Right lung (tissue), 5 donors: ENCODE measurements around the gene PLCG1. TPM values are rescaled to one million over a fixed set of nuclear protein-coding genes. Genes with fewer than 3 reads are reported as not detected.
"Not testable (repeated sequence)": the region's sequence is repeated elsewhere in the genome, so short reads cannot be mapped to it uniquely, and the experiment has no call there.

Source experiments
- DNase-seq, 2 donors: peaks; one replicate each; pipeline ENCODE4 v3.0.0-alpha.2; 2013
- polyA plus RNA-seq, 5 donors: library from polyadenylated mRNA; unstranded; fragments of 120-200 nt; gene quantifications; one replicate each; pipeline versions ENCODE4 v1.2.1 to v1.2.3, GENCODE V29; 2013; ENCODE audit warnings: inconsistent platforms in 1 of 5, low replicate concordance in 1 of 5; ENCODE audit not compliant: insufficient read length in 5 of 5, insufficient read depth in 1 of 5

Gene PLCG1
- polyA plus RNA-seq, 5 donors: 156 to 226 (median 197) TPM

DNA sequence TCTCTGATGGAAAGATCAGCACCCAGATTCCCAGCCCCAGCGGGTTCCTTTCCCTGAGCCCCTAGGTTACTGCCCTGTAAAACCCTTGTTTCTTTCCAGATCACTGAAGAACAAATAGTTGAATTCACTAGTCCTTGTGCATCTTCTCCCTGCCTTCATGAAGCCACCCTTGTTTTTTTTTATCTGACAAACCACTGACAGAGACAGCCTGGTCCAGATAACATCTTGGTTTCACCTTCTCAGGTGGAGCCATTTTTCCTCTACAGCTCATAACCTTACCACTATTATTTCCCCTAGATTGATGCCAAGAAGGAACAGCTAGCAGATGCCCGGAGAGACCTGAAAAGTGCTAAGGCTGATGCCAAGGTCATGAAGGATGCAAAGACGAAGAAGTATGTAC is 15.9 kb upstream of the PLCG1 start:
- DNase-seq: no peak

DNA sequence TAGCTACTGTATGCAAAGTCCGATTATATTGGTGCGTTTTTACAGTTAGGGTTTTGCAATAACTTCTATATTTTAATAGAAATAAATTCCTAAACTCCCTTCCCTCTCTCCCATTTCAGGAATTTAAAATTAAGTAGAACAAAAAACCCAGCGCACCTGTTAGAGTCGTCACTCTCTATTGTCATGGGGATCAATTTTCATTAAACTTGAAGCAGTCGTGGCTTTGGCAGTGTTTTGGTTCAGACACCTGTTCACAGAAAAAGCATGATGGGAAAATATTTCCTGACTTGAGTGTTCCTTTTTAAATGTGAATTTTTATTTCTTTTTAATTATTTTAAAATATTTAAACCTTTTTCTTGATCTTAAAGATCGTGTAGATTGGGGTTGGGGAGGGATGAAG is 13.7 kb upstream of the PLCG1 start:
- no peak for DNase-seq

DNA sequence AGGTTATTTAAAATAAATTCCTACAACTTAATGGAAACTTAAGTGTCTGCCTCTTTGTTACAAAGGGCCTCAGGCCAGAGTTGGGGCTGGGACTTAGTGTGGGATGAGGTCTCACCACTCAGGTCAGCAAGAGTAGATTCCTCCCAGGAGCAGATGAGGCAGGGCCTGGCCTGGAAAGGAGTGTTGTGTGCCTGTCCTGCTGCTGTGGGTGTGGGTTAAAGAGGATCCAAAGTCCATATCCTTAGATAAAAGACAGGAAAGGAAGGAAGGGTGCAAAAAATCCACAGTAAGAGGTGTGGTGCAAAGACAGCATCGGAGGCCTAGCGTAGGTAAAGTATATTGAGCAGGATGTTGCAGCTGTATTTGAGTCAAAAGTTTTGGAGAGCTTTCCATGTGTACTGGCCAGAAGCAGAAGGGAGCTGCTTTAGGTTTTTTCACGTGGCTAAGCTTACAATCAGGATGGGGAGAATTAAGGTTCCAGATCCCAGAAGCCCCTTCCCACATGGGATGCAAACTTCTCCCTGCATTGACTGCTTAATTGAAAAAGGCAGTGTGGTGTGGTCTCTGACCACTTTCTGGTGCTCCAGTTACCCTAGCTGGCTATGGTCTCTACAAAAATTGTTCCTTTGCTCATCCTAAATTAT is 12.8 kb upstream of the PLCG1 start:
- no peak for DNase-seq

DNA sequence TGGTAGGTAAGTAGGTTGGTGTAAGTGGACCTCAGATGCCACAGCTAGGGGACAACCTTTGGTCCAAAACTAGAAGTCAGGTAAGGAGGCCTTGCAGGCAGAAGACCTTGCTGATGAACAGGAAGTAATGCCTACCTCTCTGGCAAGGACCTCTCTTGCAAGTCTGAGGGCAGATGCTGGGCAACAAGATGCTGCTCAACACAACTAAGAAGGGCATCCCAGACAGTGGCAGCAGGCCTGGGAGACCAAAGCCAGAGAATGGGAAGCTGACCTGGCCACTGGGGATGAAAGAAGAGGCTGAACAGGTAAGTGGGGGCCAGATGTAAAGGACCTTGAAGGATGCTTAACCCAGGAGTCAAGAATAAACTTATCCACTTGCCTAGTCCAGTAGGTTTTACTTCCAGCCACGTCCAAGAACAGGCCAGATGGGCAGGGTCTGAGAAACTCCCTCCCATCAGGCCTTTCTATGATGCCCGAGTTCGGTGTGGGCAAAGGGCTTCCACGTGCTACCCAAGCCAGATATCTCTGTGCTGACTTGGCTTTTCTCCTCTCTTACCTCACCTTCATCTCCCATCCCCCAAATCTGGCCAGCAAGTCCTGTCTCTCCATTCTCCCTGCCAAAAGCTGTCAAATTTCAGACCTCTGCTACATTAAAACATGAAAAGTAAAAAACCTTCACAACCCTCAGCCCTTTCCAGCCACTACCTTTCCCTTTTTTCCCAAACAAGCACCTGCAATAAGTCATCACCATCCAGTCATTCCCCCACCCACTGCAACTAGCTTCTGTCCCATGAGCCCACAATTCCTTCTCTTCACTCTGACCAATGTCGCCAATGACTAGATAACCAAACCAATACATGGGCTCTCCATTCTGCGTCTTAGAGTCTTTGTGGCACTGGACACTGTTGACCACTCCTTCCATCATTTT is 11.5 kb upstream of the PLCG1 start:
- DNase-seq: no peak

DNA sequence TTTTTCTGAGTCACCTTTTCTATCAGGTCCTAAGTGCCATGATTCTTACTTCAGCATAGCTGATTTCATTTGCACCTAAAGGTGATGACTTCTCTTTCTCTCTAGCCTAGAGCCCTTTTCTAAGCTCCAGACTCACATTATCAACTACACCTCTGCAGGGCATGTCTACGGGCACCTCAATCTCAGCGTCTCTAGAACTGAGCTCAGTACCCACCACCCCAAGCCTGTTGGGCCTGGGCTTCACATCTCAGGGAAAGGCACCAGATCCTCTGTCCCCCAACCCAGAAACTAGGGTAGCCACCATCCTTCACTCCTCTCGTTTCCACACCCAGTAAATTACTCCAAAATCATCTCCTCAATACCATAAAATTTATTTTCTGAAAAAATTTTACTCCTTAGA is 10.6 kb upstream of the PLCG1 start:
- no peak for DNase-seq

DNA sequence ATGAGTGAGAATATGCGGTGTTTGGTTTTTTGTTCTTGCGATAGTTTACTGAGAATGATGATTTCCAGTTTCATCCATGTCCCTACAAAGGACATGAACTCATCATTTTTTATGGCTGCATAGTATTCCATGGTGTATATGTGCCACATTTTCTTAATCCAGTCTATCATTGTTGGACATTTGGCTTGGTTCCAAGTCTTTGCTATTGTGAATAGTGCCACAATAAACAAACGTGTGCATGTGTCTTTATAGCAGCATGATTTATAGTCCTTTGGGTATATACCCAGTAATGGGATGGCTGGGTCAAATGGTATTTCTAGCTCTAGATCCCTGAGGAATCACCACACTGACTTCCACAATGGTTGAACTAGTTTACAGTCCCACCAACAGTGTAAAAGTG is 9.0 kb upstream of the PLCG1 start:
- not testable (repeated sequence) for DNase-seq

DNA sequence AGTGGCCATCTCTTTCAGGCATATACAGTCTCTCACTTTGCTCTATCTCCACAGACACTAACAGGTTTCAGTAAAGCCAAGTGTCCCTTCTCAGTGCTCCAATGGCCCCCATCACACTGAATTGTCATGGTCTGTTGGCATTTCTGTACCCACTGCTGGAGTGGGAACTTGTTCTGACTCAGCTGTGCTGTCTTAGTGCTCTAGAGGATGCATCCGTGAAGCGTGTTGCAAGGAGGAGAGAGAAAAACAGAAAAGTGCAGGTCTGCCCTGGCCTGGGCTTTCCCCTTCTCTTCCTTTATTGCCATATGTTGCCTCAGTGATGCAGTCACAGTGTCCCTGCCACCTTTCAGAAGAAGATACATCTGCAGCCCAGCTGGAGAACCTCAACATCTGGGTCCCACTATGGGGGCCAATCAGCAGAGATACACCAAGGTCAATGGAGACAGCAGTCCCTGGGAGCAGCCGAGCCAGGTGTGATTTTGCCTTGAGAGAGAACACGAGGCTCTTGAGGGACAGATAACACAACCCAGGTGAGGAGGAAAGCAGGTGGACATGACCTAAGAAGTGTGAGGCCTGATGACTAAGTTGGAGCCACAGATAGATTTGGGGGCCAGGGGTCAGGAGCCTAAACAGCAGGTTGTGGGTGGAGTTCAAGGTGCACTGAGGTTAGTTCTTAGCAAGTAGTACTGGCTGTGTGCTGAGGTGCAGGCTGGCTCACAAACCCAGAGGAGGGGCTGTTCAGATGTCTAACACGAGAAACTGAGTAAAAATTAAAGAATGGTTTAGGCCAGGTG is 5.6 kb upstream of the PLCG1 start:
- no peak for DNase-seq

DNA sequence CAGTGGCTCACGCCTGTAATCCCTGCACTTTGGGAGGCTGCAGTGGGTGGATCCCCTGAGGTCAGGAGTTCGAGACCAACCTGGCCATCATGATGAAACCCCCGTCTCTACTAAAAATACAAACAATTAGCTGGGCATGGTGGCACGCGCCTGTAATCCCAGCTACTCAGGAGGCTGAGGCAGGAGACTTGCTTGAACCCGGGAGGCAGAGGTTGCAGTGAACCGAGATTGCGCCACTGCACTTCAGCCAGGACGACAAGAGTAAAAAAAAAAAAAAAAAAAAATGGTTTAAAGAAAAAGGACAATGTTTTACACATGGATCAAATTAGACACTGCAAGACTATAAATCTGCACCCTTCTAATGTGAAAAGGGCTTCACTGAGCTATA is 5.0 kb upstream of the PLCG1 start:
- DNase-seq: not testable (repeated sequence)

DNA sequence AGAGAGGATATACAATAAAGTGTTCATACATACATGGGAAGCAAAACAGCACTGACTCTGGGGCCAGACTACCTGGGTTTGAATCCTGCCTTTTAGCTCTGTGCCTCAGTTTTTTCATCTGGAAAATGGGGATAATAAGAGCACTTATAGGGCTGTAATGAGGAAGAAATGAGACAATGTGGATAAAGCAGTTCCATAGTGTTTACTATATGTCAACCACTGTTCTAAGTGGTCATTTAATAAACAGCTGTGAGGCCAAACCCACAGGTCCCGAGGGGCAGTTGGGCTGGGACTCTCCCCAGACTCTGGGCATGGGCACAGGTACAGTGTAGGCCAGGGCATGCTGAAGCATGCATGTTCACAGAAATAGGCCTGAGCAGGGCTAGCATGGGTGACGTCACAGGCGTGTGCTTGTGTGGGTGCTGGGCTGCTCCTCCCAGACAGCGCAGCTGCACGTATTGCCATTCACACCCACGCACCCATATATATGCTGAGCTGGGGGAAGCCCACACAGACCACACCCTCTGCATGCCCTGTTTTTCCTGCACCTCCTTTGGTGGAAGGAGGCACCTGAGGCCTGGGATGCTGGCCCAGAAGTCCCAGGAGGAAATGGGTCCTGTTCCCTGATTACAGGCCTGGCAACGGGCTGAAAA is 3.5 kb upstream of the PLCG1 start:
- DNase-seq: no peak

DNA sequence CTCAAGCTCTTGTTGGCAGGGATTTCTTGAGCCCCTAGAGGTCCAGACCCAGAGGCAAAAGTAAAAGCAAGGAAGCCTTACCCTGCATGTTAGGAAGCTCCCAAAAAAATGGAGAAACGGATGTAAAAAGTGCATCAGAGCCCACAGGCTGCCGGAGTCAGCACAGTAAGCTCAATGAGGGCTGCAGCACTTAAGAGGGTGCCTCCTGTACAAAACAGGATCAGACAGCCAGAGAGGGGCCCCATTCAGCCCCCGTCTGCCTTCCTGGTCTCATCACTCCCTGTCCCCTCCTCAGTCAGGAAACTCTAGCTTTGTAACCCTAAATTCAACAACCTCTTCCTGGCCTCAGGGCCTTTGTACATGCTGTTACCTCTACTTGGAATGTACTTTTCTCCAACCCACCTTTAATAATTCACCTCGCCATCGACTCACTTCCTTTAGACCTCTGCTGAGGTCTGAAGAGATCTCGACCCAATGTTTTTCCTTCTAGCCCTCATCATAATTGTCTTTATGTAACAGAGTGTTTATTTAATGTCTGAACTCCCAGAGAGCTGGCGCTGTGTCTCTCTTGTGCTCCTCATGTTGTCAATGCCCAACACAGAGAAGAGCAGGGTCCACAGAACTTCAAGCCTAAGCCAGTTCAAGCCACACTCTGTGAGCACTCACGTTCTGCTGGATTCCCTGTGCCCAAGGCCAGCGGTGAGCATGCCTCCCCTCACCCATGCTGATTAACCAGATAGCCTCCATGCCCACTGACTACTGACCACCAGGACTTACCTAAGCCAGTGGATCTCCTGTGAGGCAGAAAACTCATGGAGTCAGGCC is 2.8 kb upstream of the PLCG1 start:
- no peak for DNase-seq

DNA sequence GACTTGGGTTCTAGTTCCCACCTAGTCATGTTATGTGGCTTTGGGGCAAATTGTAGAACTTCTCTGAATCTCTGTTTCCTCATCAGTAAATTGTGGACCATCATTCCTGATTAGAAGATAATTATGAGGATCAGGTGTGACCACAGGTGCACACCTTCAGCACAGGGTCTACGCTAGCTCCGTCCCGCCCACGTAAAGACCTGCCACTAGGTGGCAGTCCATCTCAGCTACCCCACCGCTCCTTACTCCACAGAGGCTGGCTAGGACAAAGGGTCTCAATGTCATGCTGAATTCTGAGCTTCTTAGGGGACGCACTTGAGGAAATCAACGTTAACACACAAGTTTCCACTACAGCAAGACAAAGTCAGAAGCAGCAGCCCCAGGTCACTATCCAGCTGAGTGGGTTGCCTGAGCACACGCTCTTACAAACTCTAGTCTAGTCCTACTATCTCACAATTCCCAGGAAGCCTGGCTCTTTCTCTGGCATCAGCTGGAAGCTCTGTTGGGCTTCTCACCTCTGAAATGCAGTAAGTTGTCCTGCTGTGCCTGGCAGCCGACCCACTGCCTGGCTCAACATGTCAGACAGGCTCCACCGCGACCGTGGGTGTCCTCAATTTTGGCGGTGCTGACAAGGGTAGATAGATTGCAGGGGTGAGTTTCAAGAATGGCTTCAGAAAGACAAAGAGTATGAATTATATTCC is 2.0 kb upstream of the PLCG1 start:
- no peak for DNase-seq

DNA sequence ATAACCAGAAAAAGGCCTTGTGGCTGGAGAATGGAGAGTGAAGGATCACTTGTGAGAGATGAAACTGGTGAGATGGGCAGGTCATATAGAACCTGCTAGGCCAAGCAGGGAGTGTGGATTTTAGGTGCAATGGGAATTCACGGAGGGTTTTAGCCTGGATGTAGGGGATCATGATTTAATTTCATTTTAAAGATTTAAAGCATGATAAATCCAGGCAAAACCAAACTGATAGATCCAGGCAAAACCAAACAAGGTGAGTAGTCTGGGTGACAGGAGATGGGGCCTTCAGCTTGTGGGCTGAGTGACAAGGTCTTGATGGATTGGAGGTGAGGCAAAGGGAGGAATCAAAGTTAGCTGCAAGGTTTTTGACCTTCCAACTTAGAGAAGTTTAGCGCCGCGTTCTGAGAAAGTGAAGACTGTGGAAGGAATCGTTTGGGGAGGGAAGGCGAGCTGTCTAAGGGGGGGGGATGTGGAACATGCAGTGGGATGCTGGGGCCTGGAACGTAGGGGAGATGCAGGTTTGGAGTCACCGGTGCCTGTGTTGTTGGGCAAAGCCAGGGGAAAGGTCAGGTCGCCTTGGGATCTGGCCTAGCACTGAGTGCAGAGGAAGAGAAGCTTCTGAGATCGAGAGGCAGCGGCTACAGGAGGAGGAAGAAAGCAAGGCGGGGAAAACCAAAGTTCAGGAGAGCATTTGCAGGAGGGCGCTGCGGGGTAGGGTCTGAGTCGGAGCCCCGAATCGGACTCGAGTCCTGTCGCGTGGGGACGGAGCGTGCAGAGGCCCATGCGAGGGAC is 1.3 kb upstream of the PLCG1 start:
- no peak for DNase-seq

DNA sequence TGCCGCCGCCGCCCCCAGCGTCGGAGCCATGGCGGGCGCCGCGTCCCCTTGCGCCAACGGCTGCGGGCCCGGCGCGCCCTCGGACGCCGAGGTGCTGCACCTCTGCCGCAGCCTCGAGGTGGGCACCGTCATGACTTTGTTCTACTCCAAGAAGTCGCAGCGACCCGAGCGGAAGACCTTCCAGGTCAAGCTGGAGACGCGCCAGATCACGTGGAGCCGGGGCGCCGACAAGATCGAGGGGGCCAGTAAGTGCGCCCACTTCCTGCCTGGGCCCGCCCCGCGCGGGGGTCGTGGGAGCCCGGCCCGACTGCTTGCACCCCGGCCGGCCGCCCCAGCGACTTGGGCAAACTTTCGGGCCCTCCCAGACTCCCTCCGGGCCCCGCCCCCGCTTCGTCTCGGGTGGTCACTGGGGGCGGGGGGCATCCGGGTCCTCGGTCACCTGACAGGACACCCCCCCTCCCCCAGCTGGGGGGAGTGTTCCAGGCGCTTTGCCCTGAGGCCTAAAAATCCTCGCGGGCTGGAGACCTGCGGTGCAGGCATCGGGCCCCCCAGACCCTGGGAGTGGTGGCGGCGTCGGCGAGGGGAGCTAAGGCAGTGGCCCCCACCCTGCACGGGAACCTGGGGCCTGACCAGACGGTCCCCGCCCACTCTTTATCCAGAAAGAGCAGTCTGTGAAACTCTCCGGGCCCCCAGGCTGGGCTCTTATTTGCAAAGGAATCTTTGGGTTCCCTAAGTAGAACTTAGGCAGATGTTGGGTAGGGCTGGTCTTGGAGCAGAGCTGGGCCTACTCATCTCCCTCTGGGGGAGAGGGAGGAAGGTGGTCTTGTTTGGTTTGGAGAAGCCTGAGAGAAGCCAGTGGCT is 501 bp downstream of the PLCG1 start:
- DNase-seq: peak; percentile 81

DNA sequence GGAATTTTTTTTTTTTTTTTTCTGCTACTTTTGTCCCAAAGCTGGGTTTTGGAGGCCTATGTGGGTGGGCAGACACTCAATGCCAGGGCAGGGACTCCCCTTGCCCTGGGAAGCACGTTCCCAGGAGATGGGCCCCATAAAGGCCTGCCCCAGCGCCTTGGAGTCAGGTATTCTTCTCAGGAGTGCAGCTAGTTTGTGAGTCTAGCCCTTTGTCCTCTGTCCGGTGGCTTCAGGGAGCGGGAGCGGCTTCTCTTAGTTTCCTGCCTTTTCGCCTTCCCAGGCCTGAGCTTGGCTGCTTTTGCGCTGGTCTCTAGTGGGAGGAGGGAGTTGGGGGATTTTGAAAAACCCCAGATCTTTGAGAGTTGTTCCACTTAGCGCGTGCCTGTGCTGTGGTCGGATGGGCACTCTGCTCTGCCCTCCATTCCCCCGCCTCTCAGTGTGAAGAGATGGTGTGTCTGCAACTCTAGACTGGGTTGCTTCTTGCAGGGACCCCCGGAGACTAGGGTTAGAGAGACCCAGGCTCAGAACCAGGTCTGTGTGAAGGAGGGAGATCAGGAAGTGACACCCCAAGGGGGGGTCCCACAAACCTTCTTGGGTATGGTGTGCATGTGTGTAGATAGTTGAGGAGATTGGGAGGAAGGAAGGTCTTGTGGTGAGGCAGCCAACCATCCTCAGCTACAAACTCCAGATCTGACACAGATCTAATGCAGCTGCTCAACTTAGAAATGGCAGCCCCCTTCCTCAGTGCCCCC is 1.3 kb downstream of the PLCG1 start:
- DNase-seq: peak in 1 of 2 donors; percentile 15

DNA sequence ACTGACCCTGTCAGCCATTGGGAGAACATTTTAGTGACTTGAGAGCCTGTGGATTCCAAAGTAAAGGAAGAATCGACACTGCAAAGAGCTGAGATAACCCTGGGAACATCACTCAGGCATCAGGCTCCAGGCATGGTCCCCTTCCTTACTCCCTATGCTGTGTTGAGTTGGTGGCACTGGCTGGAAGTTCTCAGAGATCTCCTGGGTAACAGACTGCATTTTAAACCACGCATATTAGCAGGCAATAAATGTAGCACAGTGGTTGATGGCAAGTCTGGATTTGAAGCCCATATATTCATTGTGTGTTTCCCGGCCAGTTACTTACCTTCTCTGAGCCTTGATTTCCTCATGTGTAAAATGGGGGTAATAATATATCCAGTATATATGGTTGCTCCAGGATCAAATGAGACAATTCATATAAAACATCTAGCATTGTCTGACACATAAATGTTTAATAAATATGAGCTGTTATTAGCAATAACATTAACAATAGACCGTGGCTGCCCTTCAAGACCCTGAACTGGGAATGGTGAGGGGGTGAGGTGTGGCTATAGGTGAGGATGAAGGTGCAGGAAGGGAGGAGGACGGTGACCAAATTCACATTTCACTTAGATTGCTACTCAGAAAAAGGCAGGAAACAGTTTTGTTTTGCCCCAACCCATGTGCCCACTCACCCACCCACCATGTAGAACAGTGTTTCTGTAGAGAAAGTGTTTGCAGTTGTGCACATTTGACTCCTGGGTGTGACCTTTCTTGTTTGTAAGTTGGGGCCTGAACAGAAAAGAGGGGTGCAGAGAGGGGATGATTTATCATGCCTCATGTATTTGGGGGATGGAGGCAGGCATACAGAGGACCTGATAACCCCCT is 2.1 kb downstream of the PLCG1 start:
- DNase-seq: no peak

DNA sequence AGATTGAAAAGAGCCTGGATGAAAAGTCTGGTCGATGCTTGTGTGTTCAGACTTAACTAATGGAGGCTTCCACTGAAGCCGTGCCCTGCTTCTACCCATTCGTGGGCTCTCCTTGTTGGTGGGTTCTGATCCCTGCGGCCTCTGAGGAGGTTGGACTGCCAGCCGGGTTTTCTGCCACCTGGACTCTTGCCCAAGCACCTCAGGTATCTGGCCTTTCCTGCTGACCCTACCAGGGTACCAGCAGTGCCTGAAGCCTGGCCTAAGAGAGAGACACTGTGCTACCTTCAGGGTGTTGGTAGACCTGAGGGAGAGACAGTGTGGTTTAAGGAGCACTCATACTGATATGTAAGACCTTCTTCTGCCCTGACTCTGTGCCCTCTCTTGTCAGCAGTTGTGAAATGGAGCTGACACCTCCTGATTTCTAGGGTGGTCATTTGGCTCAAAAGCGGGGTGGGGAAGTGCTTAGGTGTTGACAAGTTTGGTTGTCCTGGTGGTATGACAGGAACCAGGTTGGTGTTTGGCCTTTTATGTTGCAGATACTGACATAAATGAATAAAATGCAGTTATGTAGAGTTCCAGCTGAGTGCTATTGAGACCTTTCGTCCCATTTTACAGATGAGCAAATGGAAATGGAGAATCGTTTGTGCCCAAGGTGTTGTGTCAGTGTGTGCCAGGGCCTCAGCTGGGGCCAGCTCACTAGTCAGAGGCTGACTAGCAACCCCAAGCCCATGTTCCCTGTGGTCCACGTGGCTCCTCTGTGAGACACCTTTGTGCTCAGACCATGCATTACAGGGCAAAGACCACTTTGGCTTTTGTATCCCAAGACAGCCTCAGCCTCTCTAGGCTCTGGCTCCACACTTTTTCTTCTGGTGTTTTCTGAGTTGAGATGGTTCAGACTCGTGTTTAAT is 3.1 kb downstream of the PLCG1 start:
- no peak for DNase-seq
